GM21528 (cell line): ENCODE measurements around the gene PLA2G5.

Source experiments
- ATAC-seq: cut with Tn5 transposase; IDR thresholded peaks from one replicate; pipeline ENCODE4 v1.9.1; 2021; ENCODE audit warnings: mild to moderate bottlenecking, moderate library complexity; ENCODE audit not compliant: unreplicated experiment, low FRiP score

PLA2G5 gene

GRCh38 chr1:20063861-20064292 lies 6.1 kb upstream of the PLA2G5 start:
- ATAC-seq = no peak

GRCh38 chr1:20068722-20069121 lies 1.3 kb upstream of the PLA2G5 start:
- no peak for ATAC-seq

GRCh38 chr1:20070357-20070756 lies 363 bp downstream of the PLA2G5 start:
- ATAC-seq = no peak

GRCh38 chr1:20071416-20071815 lies 1.4 kb downstream of the PLA2G5 start:
- no peak for ATAC-seq

GRCh38 chr1:20072771-20073170 lies 2.8 kb downstream of the PLA2G5 start:
- ATAC-seq = no peak

- ATAC-seq = no peak
Measured at GRCh38 chr1:20073256-20073655, 3.3 kb downstream of the PLA2G5 start.

GRCh38 chr1:20074055-20074724 lies 4.2 kb downstream of the PLA2G5 start:
- no peak for ATAC-seq

GRCh38 chr1:20074725-20075171 lies 4.8 kb downstream of the PLA2G5 start:
- ATAC-seq = no peak

GRCh38 chr1:20075345-20075744 lies 5.4 kb downstream of the PLA2G5 start:
- no peak for ATAC-seq

GRCh38 chr1:20076223-20076622 lies 6.2 kb downstream of the PLA2G5 start:
- no peak for ATAC-seq

- no peak for ATAC-seq
Measured at GRCh38 chr1:20076710-20077461, 6.9 kb downstream of the PLA2G5 start.

- ATAC-seq = no peak
Measured at GRCh38 chr1:20078171-20078651, 8.2 kb downstream of the PLA2G5 start.

- no peak for ATAC-seq
Measured at GRCh38 chr1:20078711-20079110, 8.7 kb downstream of the PLA2G5 start.

GRCh38 chr1:20079661-20080305 lies 9.8 kb downstream of the PLA2G5 start:
- ATAC-seq = no peak

GRCh38 chr1:20080441-20081352 lies 10.7 kb downstream of the PLA2G5 start:
- ATAC-seq = no peak

GRCh38 chr1:20081353-20081810 lies 11.4 kb downstream of the PLA2G5 start:
- ATAC-seq = no peak

GRCh38 chr1:20082772-20083171 lies 12.8 kb downstream of the PLA2G5 start:
- no peak for ATAC-seq

- no peak for ATAC-seq
Measured at GRCh38 chr1:20083178-20083944, 13.4 kb downstream of the PLA2G5 start.

- no peak for ATAC-seq
Measured at GRCh38 chr1:20086800-20087199, 16.8 kb downstream of the PLA2G5 start.
